HG03460 (cell line): Measurements from ENCODE around the gene ZNF14.
A peak's percentile ranks its signal among the peaks of the same experiment; 100 is the strongest.
"Not testable (repeated sequence)": the region's sequence is repeated elsewhere in the genome, so short reads cannot be mapped to it uniquely, and the experiment has no call there.

Source experiments
- ATAC-seq: cut with Tn5 transposase; IDR thresholded peaks from one replicate; pipeline ENCODE4 v1.9.1; 2021; ENCODE audit not compliant: unreplicated experiment

The ZNF14 gene

DNA sequence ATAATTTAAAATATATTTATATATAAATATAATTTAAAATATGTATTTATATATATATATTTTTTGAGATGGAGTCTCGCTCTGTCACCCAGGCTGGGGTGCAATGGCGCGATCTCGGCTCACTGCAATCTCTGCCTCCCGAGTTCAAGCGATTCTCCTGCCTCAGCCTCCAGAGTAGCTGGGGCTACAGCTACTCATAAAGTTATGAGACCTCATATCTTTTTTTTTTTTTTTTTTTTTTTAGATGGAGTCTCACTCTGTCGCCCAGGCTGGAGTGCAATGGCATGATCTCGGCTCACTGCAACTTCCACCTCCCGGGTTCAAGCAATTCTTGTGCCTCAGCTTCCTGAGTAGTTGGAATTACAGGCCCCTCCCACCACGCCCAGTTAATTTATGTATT lies 43.9 kb downstream of the ZNF14 start:
- ATAC-seq: not testable (repeated sequence)

DNA sequence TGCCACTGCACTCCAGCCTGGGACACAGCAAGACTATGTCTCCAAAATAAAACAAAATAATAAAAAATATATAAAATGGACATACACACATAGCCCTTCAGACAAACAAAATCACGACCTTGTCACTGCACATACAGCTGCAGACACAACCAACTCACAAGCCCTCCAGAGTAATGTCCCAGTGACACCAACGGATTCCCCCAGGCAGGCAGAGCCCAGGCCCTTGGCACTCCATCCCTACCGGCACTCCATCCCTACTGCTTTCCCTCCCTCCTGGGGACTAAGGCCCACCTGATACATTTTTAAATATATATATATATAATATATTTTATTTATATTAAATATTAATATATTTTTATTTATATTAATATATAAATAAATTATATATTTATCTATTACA lies 45.8 kb downstream of the ZNF14 start:
- ATAC-seq: no peak

GRCh38 chr19:19686580-19686979 lies 46.3 kb downstream of the ZNF14 start:
- ATAC-seq: no peak

DNA sequence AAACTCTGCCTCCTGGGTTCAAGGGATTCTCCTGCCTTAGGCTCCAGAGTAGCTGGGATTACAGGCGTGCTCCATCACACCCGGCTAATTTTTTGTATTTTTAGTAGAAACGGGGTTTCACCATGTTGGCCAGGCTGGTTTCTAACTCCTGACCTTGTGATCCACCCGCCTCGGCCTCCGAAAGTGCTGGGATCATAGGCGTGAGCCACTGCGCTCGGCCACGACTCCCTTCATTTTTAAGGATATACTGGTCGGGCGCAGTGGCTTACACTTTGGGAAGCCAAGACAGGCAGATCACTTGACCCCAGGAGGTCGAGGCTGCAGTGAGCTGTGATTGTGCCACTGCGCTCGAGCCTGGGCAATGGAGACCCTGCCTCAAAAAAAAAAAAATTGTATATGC lies 46.8 kb downstream of the ZNF14 start:
- not testable (repeated sequence) for ATAC-seq

- no peak for ATAC-seq
Observed at GRCh38 chr19:19679176-19680073, 53.5 kb downstream of the ZNF14 start.

DNA sequence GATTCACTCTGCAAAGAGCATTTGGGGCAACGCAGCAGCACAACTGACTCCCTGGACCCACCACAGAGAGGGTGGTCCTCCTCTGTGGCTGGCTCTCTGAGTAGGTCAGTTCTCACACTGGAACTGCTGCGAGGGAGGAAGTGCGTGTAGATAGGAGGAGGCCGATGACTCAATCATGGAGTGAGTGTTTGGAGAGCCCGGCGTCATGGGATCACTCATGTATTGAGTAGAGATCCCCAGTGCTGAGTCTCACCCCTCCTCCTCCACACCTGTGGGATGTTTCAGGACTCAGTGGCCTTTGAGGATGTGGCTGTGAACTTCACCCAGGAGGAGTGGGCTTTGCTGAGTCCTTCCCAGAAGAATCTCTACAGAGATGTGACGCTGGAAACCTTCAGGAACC lies 55.3 kb downstream of the ZNF14 start:
- ATAC-seq: no peak

- no peak for ATAC-seq
Observed at GRCh38 chr19:19674315-19674714, 58.6 kb downstream of the ZNF14 start.

- no peak for ATAC-seq
Observed at GRCh38 chr19:19672816-19673215, 60.1 kb downstream of the ZNF14 start.

- no peak for ATAC-seq
Observed at GRCh38 chr19:19670070-19670551, 62.8 kb downstream of the ZNF14 start.

- ATAC-seq: peak; percentile 55
Observed at GRCh38 chr19:19668230-19669012, 64.5 kb downstream of the ZNF14 start, which contains the start of gene ZNF101. TSS of gene ZNF101 (plus strand) at chr19:19668839. CDS start at chr19:19668964, 125 bp downstream.

GRCh38 chr19:19665420-19665948 lies 67.4 kb downstream of the ZNF14 start:
- ATAC-seq: not testable (repeated sequence)

DNA sequence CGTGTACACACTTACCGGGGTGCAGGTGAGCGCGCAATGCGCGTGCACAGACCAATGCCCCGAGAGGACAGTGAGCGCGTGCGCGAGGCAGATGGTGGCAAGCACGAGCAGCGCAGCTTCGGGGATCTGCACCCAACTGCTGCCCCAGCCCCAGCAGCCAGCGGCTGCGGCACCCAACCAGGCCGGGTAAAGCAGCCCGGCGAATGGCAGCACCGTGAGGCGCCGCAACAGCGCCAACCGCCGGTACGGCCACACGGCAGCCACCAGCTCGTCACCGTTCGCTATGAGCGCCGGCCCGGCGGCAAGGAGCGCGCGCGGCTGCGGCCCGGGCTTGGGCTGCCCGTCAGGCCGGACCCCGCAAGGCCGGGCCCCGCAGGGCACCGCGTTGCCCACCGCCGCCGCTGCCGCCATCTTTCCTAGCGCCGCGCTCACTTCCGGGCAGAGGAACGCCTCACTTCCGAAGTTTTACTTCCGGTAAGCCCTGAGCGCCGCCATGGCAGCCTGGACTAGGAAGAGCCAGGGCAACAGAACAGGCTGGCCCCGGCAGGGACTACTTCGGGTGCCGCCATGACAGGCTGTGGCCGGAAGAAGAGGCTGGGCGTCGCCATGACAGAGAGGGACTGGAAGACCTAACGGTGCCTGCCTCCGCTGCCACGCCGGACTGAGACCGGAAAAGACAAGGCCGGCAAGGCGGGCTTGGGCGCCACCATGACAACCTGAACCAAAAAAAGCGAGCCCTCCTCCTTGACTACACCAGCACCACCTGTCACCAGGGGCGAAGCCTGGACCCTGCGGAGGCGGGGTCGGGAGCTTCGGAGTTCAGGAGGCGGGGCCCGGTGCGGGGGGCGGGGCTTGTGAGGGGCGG lies 69.4 kb downstream of the ZNF14 start, which contains the start of gene ATP13A1:
ATP13A1 (minus strand) TSS at position 421 of the 865 bp plus-strand sequence; CDS start at position 411, 10 bp downstream.
- peak; percentile 59 for ATAC-seq

- ATAC-seq: no peak
Observed at GRCh38 chr19:19662871-19663255, 70.0 kb downstream of the ZNF14 start.

DNA sequence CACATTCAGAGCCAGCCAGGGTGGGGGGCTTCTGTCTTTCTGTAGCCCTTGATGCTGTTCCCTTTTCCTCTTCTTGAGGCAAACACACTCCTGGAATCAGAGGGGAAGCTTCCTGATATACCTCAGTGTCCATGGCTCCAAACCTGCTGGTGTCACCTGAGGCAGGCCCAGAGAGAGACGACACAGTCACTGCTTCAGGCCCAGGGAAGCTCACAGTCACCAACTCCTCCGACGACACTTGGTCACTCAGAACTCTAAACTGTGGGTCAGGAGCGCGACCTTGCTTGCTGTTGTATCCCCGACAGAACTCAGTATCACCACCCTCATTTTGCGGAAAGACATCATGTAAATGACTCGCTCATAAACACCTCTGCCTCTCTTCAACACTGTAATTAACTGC lies 70.6 kb downstream of the ZNF14 start:
- no peak for ATAC-seq

- no peak for ATAC-seq
Observed at GRCh38 chr19:19661675-19662251, 71.1 kb downstream of the ZNF14 start.

DNA sequence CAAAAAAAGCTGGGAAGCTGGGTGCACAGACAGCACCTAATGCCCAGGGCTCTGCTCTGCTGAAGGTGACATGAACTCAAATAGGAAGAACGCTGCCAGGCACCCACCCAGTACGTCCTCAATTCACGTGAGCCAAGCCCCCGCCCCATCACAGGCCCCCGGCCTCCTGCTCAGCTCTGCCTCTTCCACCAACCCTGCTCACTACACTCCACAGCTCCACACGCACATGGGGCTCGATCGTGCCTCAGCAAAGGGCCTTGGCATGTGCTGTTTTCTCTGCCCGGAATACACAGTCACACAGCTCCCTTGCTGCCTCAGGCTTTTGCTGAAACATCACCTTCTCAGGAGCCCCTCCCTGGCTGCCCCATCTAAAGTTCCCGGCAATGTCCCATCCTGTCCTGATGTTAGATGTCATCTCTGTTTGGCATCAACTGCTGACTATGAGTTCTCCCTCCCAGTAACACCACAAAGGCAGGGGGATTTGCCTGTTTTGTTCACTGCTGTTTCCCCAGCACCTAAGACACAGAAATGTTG lies 71.7 kb downstream of the ZNF14 start:
- ATAC-seq: no peak
